Measurements from ENCODE around the gene CHAD. TPM values are rescaled to one million over a fixed set of nuclear protein-coding genes. Genes with fewer than 3 reads are reported as not detected.

The CHAD gene
- polyA plus RNA-seq, 1 experiment, result not detected

DNA sequence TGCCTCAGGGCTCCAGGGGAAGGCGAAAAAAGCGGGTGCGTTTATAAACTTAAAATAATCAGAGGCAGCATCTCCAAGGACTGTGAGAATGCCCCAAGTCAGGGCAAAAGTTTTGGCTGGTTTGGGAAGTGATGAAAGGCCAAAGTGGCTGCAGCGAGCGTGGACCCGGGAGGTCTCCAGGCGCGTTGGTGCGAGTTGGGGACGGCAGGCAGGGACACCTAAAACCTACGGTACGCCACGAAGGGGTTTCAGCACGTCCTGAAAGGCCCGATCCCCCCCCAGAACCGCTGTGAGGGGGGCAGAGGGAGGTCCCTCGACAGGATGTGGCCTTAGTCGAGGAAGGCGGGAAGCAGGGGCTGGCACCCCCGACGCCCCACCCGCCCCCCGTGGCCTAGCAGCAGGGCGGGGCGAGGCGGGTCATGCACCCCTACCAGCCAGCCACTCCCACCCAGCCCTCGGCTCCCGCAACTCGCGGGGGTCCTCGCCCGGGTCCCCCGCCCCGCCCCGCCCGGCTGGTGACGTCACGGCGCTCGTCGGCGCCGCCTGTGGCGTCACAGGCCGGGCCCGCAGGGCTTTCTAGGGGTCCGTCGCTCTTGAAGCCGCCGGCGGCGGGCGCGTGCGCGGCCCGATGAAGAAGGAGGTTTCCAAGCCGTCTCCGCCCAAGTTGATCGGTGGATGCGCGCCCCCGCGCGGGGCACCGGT is 39.3 kb upstream of the CHAD start, which contains the start of gene MYCBPAP:
MYCBPAP (plus strand) TSS at position 569 of the 702 bp plus-strand sequence. CDS start 236 bp downstream, outside the sequence.
- peak; percentile 16 for DNase-seq (ENCODE audit: low read depth, low spot score)
- peak within 1 kb of the TSS; percentile 11 for H3K27ac ChIP-seq (ENCODE audit: low read depth, low read length)
- peak within 1 kb of the TSS; percentile 49 for H3K4me3 ChIP-seq (ENCODE audit: low read depth, low read length)
- peaks cover 6% of the 10 kb centered on the region for H3K27me3 ChIP-seq (ENCODE audit: control insufficient read depth, insufficient read depth, low read length)
- no peaks in the 10 kb centered on the region; the same call in 1 of the 2 replicates for H3K9me3 ChIP-seq (ENCODE audit: control insufficient read depth, insufficient read depth, low read length)
- TF ChIP-seq, protein P1, sequence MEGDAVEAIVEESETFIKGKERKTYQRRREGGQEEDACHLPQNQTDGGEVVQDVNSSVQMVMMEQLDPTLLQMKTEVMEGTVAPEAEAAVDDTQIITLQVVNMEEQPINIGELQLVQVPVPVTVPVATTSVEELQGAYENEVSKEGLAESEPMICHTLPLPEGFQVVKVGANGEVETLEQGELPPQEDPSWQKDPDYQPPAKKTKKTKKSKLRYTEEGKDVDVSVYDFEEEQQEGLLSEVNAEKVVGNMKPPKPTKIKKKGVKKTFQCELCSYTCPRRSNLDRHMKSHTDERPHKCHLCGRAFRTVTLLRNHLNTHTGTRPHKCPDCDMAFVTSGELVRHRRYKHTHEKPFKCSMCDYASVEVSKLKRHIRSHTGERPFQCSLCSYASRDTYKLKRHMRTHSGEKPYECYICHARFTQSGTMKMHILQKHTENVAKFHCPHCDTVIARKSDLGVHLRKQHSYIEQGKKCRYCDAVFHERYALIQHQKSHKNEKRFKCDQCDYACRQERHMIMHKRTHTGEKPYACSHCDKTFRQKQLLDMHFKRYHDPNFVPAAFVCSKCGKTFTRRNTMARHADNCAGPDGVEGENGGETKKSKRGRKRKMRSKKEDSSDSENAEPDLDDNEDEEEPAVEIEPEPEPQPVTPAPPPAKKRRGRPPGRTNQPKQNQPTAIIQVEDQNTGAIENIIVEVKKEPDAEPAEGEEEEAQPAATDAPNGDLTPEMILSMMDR (IDR thresholded peaks at IDR 0.05; ENCODE audit: low read depth, low read length), result 0 out of 2 replicates have a peak, but pooled peaks have one; percentile 6
- ChIA-PET POLR2A (no interaction called here), CTCF (no interaction called here)

DNA sequence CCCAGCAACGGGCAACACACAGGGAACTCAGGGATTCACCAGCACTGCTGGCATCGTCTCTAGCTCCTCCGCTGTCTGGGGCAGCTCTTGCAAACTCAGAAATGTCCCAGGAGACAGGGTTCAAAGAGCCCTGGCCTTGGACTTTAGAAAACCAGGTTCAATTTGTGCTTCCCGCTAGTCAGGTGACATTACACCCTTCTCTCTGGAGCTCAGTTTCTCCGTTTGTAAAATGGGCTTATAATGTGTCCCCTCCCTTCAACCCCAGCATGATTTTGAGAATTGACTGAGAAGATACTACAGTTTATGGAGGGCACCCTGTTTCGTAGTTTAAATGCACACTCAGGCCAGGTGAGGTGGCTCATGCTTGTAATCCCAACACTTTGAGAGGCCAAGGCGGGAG is 37.6 kb upstream of the CHAD start:
- ChIA-PET CTCF (interaction anchor here (0.5 to 0.6 kb wide), 2 partner anchors 117 to 1587 kb away, joined by 7 to 12 read pairs; no protein-coding TSS in a partner anchor), POLR2A (no interaction called here)
- Histone ChIP-seq H3K9me3 (ENCODE audit: control insufficient read depth, insufficient read depth, low read length) (no peaks in the 10 kb centered on the region; the same call in 1 of the 2 replicates), H3K27me3 (ENCODE audit: control insufficient read depth, insufficient read depth, low read length) (peaks cover 6% of the 10 kb centered on the region), H3K4me3 (ENCODE audit: low read depth, low read length) (no peak overlapping the region), H3K27ac (ENCODE audit: low read depth, low read length) (no peak overlapping the region)
- TF ChIP-seq, protein P1 (IDR thresholded peaks at IDR 0.05; ENCODE audit: low read depth, low read length), result no peak
- DNase-seq (ENCODE audit: low read depth, low spot score), result no peak

GRCh38 chr17:50505591-50506130 is 37.0 kb upstream of the CHAD start:
- Histone ChIP-seq H3K27me3 (ENCODE audit: control insufficient read depth, insufficient read depth, low read length) (peaks cover 6% of the 10 kb centered on the region), H3K4me3 (ENCODE audit: low read depth, low read length) (no peak overlapping the region), H3K9me3 (ENCODE audit: control insufficient read depth, insufficient read depth, low read length) (no peaks in the 10 kb centered on the region; the same call in 1 of the 2 replicates), H3K27ac (ENCODE audit: low read depth, low read length) (no peak overlapping the region)
- POLR2A ChIA-PET, result no interaction called here
- TF ChIP-seq, protein P1 (IDR thresholded peaks at IDR 0.05; ENCODE audit: low read depth, low read length), result no peak
- DNase-seq (ENCODE audit: low read depth, low spot score), result no peak
- CTCF ChIA-PET, result no interaction called here

DNA sequence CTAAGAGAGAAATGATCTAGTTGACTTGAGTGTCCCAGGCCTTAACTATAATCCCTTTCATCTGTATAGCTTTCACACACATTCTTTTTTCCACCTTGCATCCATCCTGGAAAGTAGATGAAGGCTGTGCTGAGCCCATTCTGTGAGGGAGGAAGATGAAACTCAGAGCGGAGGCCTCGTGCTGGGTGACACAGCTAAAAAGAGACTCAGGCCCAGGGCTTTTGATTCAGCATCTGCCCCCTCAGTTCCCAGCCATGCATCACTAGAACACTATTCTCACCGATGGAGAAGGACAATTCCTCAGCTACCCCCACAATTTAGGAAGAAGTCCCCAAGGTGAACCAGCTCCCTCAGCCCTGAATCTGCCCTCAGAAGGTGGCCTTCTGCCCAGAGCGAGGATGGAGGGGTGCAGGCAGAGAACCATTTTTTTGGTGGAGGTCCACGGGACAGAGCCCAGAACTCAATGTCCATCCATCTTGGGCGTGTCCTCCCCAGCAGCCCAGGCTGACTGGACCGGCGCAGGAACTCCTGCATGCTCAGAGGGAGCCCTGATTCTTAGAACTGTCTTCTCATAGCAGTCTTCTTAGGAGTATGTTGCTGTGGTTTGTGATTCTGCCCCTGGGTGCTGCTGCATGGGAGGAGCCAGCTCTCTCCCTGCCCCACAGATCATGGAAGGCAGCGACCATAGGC is 33.8 kb upstream of the CHAD start:
- Histone ChIP-seq H3K27me3 (ENCODE audit: control insufficient read depth, insufficient read depth, low read length) (peaks cover 6% of the 10 kb centered on the region), H3K9me3 (ENCODE audit: control insufficient read depth, insufficient read depth, low read length) (no peaks in the 10 kb centered on the region), H3K27ac (ENCODE audit: low read depth, low read length) (no peak overlapping the region), H3K4me3 (ENCODE audit: low read depth, low read length) (no peak overlapping the region)
- TF ChIP-seq, protein P1 (IDR thresholded peaks at IDR 0.05; ENCODE audit: low read depth, low read length), result no peak
- POLR2A ChIA-PET, result interaction anchor here (0.6 kb wide), 1 partner anchor 364 kb away, joined by 3 read pairs; the partner anchor contains the start of gene TOB1
- CTCF ChIA-PET, result interaction anchor here (2.1 kb wide), 1 partner anchor 19 kb away, joined by 22 read pairs; no protein-coding TSS in a partner anchor
- no peak for DNase-seq (ENCODE audit: low read depth, low spot score)

All from AG04450 (cell line).